Measurements from ENCODE around the gene PDCD4.

- TF ChIP-seq POLR2A (IDR thresholded peaks at IDR 0.05) (no peak), CTCF (IDR thresholded peaks at IDR 0.05 in 4 of 5, conservative IDR thresholded peaks at IDR 0.05 in 1 of 5) (no peak)
These were observed 31.9 kb downstream of the PDCD4 start for GRCh38 chr10:110903280-110904278.

Data from gastrocnemius medialis (tissue), 4 donors.